Type B pancreatic cell (in vitro differentiated cells): ENCODE results near the gene B3GNT9. TPM values are rescaled to one million over a fixed set of nuclear protein-coding genes. Genes with fewer than 3 reads are reported as not detected.

ENCODE experiments used
- DNase-seq: peaks from one replicate; pipeline ENCODE4 v3.0.0; 2021; ENCODE audit warnings: mixed read lengths; ENCODE audit not compliant: unreplicated experiment; ENCODE audit errors: extremely low spot score
- H3K27ac Mint-ChIP-seq: 2 replicates; pipeline ENCODE4 v1.8.0; 2021; ENCODE audit warnings: mild to moderate bottlenecking, mixed read lengths
- H3K27me3 Mint-ChIP-seq: 2 replicates; pipeline ENCODE4 v1.8.0; 2021; ENCODE audit warnings: mixed read lengths
- H3K36me3 Mint-ChIP-seq: 2 replicates; pipeline ENCODE4 v1.8.0; 2021; ENCODE audit warnings: mixed read lengths
- H3K4me1 Mint-ChIP-seq: one replicate; pipeline ENCODE4 v1.8.0; 2021; ENCODE audit warnings: mixed read lengths; ENCODE audit not compliant: unreplicated experiment
- H3K4me3 Mint-ChIP-seq: 2 replicates; pipeline ENCODE4 v1.8.0; 2021; ENCODE audit warnings: mild to moderate bottlenecking, mixed read lengths
- H3K9me3 Mint-ChIP-seq: 2 replicates; pipeline ENCODE4 v1.8.0; 2021; ENCODE audit warnings: mixed read lengths
- CTCF ChIP-seq: fragments of 200-600 bp; sonication (generic); conservative IDR thresholded peaks from 2 replicates; pipeline ENCODE4 v1.5.0; 2021; ENCODE audit warnings: antibody characterized with exemption, mild to moderate bottlenecking
- total RNA-seq: library from RNA; stranded (reverse); gene quantifications from 2 replicates; pipeline ENCODE4 v1.2.1, GENCODE V29; 2021; ENCODE audit warnings: low replicate concordance

The B3GNT9 gene
- total RNA-seq, 1 donor from 2014 or later, result 11.0 TPM

DNA sequence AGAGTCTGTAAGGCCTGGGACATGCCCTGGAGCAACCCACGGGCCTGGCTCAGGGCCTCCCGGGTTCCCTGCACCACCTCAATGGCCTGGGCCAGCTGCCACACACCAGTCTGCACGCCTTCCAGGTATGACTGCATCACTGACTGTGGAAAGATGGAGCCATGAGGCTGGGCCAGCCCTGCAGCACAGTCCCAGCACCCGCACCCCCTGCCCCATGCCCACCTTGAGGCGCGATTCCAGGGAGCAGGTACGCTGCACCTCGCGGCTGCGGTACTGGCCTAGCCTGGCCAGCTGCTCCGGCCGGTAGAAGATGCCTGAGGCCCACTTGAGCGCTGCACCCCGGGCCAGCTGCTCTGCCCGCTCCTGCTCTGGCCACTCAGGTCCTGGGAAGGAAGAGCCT lies 38.0 kb upstream of the B3GNT9 start:
- no peak for TF ChIP-seq CTCF
- no peaks in the 10 kb centered on the region for H3K36me3 Mint-ChIP-seq
- no peak overlapping the region for H3K27ac Mint-ChIP-seq
- H3K27me3 Mint-ChIP-seq, result peaks cover 12% of the 10 kb centered on the region
- no peak overlapping the region for H3K4me3 Mint-ChIP-seq
- DNase-seq, result no peak
- H3K4me1 Mint-ChIP-seq, result peaks cover 16% of the 10 kb centered on the region
- H3K9me3 Mint-ChIP-seq, result no peaks in the 10 kb centered on the region

- Mint-ChIP-seq H3K27ac (no peak overlapping the region), H3K9me3 (no peaks in the 10 kb centered on the region), H3K36me3 (no peaks in the 10 kb centered on the region), H3K4me1 (peaks cover 16% of the 10 kb centered on the region), H3K27me3 (peaks cover 12% of the 10 kb centered on the region), H3K4me3 (no peak overlapping the region)
- no peak for TF ChIP-seq CTCF
- no peak for DNase-seq
Observed at GRCh38 chr16:67188323-67188722, 37.5 kb upstream of the B3GNT9 start.

- H3K4me3 Mint-ChIP-seq, result no peak overlapping the region
- H3K27me3 Mint-ChIP-seq, result peaks cover 12% of the 10 kb centered on the region
- H3K27ac Mint-ChIP-seq, result no peak overlapping the region
- DNase-seq, result no peak
- peaks cover 10% of the 10 kb centered on the region for H3K4me1 Mint-ChIP-seq
- no peaks in the 10 kb centered on the region for H3K9me3 Mint-ChIP-seq
- H3K36me3 Mint-ChIP-seq, result no peaks in the 10 kb centered on the region
- TF ChIP-seq CTCF, result no peak
Observed at GRCh38 chr16:67187175-67187890, 36.5 kb upstream of the B3GNT9 start.

GRCh38 chr16:67186550-67186950 lies 35.8 kb upstream of the B3GNT9 start:
- no peak for TF ChIP-seq CTCF
- Mint-ChIP-seq H3K4me3 (no peak overlapping the region), H3K4me1 (peaks cover 7% of the 10 kb centered on the region), H3K9me3 (no peaks in the 10 kb centered on the region), H3K27ac (no peak overlapping the region), H3K36me3 (no peaks in the 10 kb centered on the region), H3K27me3 (peaks cover 12% of the 10 kb centered on the region)
- DNase-seq, result no peak

DNA sequence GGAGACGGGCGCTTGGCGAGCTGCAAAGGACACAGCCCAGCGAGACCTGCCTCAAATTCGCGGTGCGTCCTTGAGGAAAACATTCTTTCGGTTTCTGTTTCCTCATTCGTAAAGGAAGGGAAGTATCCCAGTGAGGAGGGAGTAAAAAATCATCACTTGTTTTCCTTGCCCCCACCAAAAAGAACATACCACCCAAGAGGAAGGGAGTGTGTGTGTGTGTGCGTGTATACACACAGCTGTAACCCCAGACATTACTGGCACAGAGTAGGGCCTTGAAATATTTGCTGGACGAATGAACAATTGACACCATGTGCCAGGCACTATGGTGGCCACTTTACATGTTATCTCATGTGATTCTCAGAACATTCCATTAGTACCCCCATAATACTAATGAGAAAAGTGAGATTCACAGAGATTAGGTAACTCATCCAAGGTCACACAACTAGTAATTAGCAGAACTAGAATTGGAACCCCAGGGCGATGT lies 34.9 kb upstream of the B3GNT9 start:
- H3K4me3 Mint-ChIP-seq, result peak overlapping the region; percentile 93
- peaks cover 7% of the 10 kb centered on the region for H3K4me1 Mint-ChIP-seq
- no peak for DNase-seq
- H3K36me3 Mint-ChIP-seq, result no peaks in the 10 kb centered on the region
- H3K9me3 Mint-ChIP-seq, result no peaks in the 10 kb centered on the region
- peak overlapping the region; percentile 92 for H3K27ac Mint-ChIP-seq
- TF ChIP-seq CTCF, result peak; percentile 39
- H3K27me3 Mint-ChIP-seq, result peaks cover 12% of the 10 kb centered on the region
